Activated T-cell treated with anti-CD3 and anti-CD28 coated beads, Interleukin-2, amount 50 U/mL, for 1 hour (primary cell): Measurements from ENCODE around the gene CXCL14.
A peak's percentile ranks its signal among the peaks of the same experiment; 100 is the strongest.

ENCODE experiments used
- DNase-seq: peaks from one replicate; pipeline ENCODE4 v3.0.0-alpha.2; 2020

The CXCL14 gene

DNA sequence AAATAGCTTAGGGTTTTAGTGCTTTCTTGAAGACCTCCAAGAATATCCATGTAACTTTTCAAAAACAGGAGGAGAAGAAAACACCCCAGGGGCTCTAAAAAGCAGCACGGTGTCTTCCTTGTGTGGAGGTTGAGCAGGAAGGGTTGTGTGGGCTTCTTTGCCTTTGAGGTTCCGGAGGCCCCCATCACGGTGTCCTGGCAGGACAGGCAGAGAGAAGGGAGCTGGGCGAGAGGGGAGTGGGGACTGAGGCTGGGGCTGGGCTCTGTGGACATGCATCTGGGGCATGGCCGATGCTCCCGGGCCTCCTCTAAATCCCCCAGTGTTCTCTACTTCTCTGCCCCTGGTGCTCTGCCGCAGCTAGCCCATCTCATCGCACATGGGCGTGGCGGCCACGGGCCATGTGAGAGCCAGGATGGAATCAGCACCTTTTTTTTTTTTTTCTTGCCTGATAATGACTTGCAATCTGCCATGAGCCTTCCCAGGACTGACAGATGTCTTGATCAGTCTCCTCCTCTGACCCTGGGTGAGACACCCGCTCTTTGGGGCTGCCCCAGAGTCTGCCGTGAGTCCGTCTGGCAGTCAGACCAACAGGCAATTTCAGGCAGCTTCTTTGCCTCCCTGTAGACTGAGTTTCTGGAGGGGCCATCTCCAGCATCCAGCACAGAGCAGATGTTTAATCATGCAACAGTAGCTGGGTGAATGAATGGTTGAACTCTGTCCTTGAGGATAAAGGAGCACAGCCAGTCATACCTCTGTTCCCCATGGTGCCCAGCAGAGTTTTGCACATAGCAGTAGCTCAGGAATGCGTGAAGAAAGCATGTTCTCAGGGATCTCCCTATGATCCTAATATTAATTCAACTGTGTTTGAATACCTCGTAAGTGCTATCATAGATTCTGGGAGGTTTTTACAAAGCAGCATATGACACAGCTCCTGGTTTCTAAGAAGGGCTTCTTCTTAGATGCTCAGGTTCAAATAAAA is 12.1 kb downstream of the CXCL14 start:
- DNase-seq, result no peak

DNA sequence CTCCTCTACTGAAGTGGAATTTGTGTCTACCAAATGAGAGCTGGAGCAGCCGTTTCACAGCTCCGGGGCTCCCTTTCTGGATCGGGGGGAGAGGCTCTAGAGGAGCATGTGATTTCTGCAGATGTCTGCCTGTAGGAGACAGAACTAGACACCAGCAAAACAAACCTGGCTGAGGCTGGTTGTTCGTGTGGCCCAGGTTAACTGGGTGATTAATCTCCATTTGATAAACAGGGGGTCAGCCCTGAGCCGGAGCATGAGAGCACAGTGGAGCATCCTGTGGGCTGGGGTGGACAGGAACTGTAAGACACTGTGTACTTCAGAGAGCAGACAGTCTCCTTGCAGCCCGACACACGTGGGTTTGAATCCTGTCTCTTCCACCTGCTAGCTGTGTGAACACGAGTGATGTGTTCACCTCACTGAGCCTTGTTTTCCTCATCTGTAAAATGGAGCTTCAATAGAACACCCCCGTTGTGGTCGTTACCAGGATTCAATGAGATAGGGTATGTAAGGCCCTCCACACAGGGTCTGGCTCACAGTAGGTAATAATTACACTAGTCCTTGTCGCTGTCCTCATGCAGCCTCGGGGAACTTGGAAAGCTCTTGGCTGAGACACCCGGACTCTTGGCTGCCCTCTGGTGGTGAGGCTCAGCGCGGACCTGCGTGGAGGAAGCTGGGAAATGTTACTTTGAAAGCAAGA is 12.9 kb downstream of the CXCL14 start:
- peak; percentile 68 for DNase-seq

DNA sequence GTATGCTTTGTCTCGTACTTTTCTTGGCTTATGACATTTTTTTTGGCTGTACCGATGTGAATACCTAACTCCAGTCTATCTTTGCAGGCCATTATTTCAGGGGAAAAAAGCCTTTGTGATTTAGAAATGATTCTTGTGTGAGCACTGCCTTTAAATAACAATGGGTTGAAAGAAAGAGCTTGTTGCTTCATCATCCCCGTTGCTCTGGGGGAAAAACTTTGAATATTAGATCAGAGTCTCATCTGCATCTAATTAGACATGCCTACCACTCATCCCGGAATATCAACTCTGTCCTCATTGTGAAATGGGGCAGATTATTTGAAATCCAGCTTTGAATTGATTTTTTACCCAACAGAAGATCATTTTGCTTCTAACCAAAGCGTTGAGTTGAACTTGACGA is 13.5 kb downstream of the CXCL14 start:
- DNase-seq, result no peak

DNA sequence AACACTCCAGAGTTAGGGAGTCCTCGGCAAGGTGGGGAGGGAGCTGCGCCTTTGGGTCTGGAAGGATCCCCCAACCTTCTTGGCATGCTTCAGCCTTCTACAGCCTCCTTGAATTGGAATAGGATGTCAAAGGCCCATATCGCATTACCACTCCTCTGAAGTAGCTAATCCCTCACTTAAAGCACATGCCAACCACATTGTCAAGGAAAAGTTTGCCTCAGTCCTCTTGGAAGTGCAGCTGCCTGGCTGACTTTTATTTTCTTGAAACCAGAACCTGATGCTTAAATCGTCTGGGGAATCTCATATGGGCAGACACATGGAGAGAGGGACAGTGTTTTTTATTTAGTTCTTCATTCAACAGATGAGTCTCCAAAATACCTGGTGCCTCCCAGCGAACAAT is 14.5 kb downstream of the CXCL14 start:
- no peak for DNase-seq

DNA sequence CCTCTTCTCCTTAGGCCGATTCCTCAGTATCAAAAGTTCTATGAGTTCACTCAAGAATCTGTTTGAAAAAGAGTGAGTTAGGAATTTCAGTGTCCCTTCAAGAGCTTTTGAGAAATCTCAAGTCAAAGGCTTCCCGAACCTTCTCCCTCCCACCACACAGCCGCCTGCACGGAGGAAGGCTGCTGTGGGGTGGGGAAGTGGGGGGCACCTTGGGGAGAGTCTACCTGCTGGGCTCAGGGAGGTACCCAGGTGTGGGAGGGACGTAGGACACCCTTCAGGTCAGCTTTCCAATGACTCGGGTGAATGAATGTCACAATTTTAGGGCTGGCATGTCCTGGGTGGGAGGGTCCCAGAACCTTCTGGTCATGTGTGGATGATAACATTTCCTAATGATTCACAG is 17.5 kb downstream of the CXCL14 start:
- no peak for DNase-seq

DNA sequence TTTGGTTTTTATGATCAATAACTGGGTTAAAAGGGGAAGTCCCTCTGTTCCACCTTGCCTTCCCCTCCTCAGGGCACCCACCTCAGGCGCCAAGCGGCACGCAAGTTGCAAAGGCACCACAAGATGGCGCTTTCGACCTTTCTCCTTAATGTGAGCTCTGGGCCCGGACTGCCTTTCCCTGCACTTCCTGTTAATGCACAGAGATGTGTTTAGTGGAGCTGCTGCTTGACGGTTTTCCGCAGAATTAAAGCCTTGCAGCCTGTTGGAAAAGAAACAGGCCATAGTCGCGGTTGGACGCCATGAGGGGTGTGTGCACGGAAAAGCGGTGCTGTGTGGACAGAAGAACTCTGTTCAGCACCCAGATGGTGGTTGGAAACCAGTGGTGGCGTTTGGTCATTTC is 17.9 kb downstream of the CXCL14 start:
- DNase-seq, result peak; percentile 56

DNA sequence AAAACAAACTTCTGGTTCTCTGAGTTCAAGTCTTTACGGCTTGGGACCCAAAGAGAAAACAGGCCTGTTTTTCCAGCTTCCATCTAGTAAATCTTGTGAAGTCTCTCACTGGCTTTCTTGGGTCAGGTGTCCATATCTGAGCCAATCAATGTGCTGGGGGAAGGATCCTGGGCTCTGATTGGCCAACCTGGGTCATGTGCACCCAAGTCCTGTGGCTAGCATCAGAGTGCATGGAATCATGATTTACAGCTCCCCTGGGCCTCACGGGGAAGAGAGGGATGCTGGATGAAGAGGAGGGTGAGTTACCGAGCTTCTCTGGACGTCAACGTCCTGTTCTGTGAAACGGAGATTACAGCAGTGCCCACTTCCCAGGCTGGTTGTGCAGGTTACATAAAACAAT is 19.4 kb downstream of the CXCL14 start:
- DNase-seq, result no peak

DNA sequence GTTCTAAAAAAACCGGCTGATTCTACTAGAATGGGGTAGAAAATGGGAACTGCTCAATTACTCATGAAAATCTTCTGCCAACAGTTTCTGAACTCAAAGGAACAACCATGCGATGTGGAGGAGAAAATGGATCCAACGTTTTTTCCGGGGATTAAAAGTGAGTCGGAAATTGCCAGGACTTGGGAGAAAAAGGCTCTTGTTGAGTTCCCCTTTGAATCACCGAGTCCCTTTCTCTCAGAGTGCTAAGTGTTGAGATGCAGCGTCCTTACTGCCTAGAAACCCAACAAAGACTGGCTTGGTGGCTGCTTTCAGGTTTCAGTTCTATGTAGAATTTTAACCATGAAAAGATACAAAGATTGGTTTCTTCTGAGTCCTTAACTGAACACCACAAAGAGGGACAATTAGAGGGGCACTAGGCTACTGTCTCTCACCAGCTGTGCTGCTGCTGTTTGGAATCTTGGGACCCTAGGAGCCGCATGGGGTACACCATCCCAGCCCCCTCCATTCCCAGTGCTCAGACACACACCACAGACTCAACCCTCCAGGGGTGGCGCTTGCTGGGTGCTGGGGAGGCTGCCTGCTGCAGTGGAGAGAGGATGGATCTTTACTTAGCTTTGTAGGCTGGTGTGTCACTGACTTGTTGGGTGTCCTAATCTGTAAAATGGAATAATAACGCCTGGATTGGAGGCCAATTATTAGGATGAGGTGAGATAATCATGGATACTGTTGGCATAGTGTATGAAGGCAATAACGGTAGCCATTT is 21.5 kb downstream of the CXCL14 start:
- no peak for DNase-seq

DNA sequence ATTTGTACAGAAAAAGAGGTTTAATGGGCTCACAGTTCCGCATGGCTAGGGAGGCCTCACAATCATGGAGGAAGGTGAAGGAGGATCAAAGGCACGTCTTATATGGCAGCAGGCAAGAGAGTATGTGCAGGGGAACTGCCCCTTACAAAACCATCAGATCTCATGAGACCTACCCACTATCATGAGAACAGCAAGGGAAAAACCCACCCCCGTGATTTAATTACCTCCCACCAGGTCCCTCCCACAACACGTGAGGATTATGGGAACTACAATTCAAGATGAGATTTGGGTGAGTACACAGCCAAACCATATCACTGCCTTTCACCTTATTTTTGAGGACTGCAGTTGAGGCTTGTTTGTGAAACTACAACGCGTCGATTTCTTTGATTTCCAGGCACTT is 22.2 kb downstream of the CXCL14 start:
- no peak for DNase-seq

DNA sequence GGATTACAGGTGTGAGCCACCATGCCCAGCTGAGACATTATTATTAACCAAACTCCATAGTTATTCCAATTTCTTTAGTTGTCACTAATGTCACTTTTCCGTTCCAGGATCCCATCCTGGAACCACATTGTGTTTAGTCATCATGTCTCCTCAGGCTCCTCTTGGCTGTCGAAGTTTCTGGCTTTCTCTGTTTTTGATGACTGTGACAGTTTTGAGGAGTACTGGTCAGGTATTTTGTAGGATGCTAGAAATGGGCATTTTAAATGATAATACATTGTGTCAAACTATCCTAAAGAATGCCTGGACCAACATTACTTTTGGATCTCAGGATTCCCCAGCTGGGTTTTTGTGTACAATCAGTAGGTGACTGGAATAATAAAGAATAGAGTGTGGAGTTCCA is 23.3 kb downstream of the CXCL14 start:
- DNase-seq, result no peak

DNA sequence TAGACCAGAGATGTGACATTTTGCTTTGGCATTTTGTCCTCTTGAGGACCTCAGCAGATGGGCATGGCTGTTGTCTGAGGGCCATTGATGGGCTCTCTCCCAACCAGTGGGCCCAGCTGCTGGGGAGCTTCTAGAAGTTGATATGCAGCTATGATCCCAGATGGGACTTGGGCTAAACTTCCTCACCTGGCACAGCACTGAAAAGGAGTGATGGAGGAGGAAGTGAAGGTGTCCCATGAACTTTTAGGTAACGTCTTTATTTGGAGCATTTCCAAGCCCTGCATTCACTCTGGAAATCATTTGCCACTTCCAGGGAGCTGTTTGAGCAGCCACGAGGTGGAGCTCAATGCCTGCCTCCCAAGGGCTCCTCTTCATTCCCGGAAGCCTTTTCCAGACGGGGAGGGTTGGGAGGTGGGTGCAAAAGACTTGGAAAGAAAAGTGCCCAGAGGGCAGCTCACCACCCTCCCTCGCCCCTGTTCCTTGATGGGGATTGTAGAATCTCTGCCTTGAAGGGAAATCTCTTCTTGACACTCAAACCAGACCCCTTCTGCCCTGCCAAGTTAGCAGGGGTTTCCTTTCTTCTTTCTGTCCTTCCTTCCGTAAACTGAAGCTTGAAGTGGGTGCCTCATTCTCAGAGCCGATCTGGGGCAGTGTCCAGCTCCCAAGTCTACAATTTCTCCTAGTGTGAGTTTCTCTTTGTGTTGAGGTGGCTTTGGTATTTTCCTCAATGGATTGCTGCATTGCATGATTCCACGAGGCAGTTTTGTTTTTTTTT is 24.9 kb downstream of the CXCL14 start:
- DNase-seq, result no peak

DNA sequence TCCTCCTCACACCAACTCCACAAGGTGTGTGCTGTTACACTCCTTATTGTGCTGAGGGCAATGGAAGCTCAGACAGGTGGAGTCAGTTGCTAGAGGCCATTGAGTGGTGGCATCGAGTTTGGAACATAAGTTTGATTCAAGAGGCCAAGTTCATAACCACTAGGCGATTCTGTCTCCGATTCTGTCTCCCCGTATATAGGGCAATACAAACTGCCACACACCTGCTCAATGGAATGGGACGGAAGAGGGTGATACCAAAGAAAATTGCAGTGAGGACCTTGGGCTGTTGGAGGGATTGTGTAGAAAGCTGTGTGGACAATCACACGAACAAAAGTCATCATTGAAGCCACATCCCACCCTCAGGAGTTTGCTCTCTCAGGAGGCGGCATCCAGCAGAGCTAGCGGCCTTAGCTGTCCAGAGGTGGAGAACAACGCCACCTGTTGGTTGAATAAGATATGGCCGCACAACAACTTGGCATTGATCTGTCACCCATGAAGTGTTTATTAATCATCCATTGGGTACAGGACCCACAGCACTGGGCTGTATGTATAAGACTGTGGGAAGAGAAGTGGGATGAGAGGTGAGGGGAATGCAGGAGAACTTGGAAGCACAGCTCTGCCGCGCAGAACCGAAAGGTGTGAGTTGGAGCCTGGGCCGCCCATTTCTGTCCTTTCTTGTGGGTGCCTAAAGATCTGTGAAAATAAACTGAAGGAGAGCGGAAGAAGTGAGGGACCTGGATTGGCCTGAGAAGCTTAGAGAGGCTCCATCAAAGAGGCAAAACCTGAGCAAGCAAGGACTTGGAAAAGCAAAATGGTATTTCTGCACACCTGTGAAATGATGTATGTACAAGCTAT is 27.0 kb downstream of the CXCL14 start:
- peak; percentile 35 for DNase-seq

DNA sequence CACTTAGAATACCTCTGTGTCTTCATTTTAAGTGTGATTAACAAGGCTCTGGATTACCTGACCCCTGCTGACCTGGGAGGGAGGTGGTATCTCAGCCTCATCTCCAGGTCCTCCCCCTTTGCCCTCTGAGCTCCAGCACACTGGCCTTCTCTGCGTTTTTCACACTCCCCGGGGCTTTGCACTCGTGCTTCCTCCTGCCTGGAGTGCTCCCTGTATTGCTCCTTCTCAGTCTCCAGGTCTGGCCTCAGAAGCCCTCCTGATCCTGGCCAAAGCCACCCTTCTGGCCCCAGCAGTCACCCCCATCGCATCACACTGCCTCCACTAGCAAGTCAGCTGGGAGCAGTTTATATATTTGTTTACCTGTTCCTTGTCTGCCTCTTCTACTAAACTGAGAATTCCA is 29.4 kb downstream of the CXCL14 start:
- no peak for DNase-seq

DNA sequence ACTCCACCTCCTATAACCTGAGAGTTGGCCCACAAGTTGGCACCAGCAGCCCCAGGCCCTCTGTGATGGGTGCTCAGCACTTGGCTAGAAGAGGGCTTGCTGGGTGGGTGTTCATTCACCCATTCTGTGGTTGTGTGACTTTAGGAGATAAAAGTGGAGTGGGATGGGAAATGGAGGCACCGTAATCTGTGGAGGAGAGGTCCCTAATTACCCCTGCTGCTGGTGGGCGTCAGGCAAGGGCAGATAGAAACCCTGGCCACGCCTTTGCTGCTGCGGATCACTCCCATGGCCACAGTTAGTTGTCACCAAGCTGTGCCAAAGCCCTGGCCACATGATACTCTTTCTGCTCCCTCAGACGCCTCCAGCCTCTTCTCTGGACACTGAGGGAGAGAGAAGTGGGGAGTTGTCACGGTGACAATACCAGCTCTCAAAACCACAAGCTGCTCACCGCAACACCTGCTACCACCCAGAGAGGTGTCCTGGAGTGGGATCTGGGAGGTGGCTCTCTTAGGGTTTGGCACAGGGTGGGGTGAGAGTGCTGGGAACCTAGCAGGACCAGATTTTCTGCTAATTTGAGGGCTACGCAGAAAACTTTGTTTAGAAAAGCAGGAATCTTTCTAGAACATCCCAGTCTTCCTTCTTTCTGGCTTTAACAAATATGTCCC is 31.1 kb downstream of the CXCL14 start:
- DNase-seq, result no peak

DNA sequence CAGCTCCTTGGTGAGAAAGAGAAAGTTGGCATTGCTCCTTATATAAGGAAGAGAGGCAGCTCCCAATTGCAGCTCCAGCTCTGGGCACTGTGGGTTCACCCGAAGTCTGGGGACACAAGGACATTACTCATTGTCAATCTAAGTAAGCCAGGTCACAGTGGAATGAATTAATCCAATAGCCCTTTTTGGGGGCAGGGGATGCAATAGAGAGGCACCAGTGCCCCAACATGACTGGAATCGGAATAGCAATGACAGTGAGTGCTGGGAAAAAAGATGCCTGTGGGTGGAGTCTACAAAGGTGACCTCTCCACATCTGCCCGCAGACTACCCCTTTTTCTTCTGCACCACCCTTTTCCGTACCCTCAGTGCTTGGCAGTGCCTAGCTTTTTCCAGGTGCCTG is 31.9 kb downstream of the CXCL14 start:
- DNase-seq, result no peak

DNA sequence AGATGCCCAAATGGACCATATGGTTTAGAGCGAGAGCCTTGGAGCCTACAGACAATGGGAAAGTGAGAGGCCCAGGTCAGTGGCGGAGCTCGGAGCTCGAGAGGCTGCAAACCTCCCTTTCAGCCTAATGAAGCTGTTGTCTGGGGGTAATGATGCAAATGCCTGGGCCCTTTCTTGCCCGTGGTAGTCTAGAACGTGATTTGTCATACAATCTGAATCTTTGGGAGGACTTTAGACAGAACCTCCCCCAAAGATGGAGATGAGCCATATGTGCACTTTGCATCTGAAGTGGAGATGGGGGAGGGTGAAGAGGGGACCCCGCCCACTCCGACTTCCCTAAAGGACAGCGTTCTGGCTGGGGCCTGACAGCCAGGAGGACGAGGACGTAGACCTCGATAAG is 32.7 kb downstream of the CXCL14 start:
- DNase-seq, result no peak

DNA sequence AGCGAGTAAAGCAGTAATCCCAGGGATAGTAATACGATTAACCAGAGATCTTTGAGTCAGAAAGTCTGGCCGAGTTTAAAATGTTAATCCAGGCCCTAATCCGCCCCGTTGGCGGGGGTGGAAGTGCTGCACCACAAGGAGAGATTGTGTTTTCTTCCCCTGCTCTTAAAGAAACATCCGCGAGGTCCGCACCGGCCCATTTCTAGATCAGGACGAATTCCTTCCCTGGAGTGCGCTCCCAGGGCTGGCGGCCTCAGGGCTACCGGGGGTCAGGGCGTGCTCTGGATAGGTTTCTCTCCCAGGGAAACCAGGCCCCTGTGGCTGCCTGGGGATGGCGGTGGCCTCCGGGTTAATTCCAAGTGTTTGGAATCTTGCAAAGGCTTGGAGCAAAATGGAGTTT is 33.7 kb downstream of the CXCL14 start:
- DNase-seq, result no peak

DNA sequence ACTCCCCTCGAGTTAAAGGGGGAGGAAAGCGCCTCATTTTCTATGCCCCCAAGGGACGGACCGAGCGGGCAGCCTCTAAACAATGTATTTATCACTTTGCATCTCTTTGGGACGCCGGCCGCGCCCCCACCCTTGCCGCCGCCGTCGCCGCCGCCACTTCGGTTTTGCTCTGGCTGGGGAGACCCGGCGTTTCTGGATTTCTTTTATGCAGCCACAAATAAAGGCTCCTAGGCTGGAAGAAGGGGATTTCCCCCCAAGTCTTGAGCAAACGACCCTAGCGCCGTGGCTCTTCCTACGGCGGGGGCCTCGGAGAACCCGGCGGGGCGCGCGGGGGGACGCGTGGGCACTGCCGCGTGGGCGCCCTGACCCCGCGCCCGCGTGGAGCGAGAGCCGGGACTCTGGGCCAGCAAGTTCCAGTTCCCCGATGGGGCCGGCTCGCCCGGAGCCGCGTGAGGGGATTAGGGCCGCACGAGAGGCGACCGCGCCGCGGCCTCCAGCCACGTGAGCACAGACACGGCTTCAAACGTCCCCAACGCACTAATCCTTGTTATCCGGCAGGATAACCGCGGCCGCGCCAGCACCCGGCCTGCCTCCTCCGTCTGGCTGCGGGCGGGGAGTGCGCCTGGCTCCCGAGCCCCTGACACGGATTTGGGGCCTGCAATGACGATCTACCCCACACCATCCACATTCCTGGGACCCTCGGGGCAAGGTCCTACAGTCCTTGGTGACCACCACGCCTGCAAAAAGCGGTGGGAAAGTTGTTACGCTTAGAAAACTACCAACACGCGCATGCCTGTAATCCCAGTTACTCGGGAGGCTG is 35.1 kb downstream of the CXCL14 start:
- DNase-seq, result no peak

DNA sequence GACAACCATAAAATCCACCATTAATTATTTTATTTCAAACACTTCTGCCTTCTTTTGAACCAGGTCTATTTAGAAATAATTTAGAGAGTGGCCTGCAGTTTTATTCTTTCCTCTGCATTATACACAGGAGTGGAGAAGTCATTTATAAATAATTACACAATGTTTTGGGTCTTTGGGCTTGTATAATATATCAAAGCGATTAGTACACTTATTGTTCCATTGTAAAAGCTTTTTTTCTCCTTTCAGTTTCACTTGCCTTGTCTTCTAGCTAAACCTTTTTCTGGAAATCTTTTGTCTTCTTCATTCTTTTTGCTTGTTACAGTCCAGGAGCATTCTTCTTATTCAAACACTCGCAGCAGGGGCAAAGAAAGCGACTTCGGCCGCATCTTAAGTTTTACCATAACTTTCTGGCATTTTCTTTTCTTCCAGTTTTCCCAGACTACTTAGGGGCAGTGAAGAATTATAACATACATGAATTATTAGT is 35.7 kb downstream of the CXCL14 start:
- no peak for DNase-seq
